GM11168 (cell line): Measurements from ENCODE around the gene TGFB1.

Experiments
- in situ Hi-C: fragments of 300-500 bp; cut with MboI; formaldehyde crosslinking; loops from one replicate; pipeline ENCODE4 v1.12.0; 2022; ENCODE audit warnings: low sequenced_read_pairs; ENCODE audit not compliant: unreplicated experiment

Gene TGFB1

DNA sequence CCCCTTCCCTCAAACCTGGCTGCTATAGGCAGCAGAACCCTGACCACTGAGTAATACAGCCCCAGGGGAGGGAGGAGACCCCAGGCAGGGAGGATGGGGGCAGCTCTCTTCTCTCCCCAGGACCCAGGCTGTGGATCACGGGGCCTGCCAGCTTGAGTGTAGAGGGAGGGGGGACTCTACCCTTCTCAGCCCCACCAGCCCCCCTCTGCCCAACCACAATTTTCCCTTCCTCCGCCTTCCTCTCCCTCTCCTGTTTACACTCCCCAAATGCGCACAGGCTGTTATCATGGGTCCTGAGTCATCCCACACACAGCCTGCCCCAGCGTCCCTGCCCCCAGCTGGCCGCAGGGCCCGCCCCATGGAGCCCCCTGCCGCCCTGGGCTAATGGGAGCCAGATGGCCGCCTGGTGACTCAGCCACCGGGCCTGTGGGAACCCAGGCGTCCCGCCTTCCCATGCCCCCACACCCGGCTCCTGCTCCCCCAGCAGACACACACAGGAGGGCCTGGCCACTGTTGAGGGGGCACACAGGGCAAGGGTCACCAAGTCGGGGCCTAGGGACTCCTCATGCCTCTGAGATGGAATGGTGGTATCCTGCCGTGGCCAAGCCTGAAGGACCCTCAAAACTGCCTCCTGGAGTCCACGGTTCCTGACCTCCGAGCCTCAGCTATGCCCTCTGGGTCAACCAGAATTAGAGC lies 30.1 kb downstream of the TGFB1 start:
- in situ Hi-C loops = no loop called here

DNA sequence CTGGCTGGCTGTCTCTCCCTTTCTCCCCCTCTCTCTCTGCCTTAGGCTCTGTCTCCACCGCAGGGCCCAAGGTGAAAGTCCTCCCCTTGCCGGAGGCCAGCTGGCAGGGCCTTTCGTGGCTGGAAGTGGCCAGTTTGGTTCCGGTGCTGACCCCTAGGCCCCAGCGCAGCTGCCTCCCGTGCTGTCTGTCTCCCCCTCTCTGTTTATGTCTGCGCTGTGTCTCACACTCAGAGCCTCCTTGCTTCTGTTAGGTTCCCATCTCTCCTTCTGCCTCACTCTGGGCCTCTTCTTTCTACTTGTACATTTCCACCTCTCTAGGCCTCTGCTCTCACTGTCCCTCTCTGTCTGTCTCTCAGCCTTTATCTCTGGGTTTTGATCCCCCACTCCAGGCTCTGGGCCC lies 30.7 kb downstream of the TGFB1 start:
- in situ Hi-C loops = no loop called here

DNA sequence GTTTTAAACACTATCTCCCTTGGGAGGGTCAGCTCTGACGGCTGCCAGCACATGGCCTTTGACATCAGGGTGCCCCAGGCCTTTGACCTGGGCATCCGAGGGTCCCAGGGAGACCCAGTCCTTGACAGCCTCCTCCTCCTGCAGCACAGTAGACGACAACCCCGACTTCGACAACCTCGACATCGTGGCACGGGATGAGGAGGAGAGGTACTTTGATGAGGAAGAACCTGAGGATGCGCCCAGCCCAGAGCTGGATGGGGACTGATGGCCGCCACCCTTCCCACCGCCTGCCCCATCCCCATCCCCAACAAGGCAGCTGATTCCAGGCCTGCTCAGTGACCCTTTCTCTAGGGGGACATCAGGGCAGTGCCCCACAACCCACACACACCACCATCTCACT lies 31.3 kb downstream of the TGFB1 start:
- in situ Hi-C loops = no loop called here

DNA sequence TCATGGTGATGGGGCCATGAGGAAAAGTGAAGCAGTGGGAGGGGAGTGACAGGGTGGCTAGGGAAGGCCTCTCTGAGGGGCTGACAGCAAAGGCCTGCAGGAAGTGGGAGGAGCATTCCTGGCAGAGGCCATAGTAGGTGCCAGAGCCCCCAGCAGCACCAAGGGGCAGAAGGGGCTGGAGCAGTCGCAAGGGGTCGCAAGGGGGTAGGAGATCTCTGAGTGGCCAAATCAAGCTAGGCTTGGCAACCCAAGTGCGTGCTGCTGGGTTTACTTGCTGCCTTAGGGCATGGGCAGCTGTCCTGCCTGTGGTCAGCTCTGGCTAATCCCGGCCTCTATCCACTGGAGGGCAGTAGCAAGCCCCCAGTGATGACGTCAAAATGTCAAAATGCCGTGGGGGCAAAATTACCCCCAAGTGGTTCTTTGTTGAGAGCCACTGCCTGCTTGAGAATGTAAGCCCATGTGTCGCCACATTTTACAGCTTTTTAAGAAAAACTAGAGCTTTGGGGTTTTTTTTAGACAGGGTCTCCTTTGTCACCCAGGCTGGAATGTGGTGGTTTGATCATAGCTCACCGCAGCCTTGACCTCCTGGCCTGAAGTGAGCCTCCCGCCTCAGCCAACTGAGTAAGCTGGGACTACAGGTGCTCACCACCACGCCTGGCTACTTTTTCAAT lies 32.0 kb downstream of the TGFB1 start:
- in situ Hi-C loops = no loop called here

DNA sequence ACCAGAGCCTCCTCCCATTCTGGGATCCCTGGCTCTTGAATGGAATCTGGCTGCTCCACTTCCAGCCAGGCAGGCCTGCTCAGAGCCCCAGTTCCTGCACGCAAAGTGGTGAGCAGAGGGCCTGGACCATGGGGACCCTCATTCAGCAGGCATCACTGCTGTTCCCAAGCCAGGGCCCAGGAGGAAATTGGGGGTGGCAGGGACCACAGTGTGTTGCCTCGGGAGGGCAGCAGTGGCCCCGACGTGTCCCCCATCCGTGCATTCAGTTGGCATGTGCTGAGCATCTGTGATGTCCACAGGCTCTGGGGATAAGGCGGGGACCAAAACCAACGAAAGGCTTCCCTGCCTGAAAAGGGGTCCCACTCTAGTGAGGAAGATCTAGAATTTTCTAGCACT lies 32.5 kb downstream of the TGFB1 start:
- in situ Hi-C loops = no loop called here

DNA sequence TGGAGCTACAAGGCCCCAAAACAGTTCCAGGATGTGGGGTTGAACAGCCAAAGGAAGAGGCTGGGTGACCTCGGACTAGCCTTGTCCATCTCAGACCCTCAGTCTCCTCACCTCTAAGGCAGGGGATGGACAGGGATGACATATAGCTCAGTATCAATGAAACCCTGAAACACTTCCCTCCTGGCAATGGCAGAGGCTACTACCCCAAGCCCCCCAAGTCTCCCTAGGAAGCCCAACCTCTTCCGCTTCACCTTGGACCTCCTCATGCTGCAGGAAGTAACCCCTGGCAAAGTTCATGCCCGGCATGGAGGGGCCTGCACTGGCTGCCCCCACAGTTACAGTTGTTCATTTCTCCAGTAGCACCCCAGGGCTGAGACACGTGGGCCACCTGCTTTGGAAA lies 33.2 kb downstream of the TGFB1 start:
- in situ Hi-C loops = no loop called here

DNA sequence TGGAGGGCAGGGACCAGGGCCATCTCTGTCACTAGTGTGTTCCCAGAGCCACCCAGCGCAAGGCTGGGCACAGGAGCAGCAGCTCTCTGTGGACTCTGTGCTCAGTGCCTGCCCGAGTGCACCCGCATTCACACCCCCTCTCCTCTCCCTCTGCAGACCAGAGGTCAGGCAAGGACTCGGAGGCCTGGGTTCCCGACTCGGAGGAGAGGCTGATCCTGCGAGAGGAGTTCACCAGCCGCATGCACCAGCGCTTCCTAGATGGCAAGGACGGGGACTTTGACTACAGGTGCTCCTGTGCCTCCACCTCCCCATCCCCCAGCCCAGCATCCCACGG lies 33.6 kb downstream of the TGFB1 start:
- in situ Hi-C loops = no loop called here

DNA sequence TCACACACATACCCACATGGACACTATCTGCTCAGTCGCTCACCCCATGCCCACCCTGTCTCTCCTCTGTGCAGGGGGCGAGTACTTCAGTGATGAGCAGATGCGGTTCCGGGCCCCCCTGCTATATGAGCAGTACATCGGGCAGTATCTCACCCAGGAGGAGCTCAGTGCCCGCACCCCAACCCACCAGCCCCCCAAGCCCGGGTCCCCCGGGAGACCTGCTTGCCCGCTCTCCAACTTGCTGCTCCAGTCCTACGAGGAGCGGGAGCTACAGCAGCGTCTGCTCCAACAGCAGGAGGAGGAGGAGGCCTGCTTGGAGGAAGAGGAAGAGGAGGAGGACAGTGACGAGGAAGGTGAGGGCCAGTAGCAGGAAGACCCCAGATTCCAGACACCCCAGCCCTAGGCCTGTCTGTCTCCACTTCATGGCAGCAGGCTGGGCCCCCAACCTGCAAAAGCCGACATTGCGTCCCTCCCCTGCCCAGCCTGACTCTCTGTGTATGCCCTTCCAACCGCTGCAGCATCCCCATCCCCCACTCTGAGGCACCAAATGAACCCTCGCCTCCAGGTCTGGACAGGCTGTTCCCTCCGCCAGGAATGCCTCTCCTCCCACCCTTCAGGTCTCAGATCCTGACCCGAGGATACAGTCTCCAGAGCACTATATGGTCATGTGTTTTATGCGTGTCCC lies 34.1 kb downstream of the TGFB1 start:
- in situ Hi-C loops = loop anchor here (10.0 kb wide), 1 partner anchor 115 kb away; no protein-coding TSS in a partner anchor

DNA sequence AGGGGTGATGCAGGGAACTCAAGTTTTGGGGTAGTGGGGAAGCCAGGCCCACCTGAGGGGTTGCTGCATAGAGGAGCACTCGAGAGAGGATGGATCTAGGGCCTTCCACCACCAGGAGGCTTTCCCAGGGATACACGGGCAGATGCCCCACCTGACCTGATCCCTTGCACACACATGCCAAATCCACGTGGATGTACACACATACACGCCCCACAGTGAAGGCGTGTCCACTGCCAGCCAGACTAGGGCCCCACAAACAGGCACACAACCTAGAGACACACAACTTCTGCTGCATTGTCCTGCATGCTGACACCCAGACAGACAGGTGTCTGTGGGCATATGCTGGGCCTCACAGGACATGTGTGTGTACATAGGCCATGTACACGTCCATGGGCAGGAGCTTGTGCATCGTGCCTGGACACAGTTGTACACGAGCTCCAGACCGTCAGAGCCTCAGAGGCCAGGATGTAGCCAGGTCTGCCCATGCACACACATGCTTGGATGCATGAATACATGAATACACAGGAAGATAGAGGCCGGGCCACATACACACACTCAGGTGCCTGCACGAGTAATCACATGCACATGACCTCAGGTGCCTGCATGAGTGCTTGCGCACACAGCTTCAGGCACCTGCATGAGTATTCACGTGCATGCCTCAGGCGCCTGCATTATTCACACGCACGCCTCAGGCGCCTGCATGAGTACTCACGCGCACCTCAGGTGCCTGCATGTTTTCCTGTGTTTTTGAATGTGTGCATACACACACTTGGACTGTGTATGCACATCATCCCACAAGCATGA lies 34.8 kb downstream of the TGFB1 start:
- in situ Hi-C loops = loop anchor here (10.0 kb wide), 1 partner anchor 114 kb away; no protein-coding TSS in a partner anchor

DNA sequence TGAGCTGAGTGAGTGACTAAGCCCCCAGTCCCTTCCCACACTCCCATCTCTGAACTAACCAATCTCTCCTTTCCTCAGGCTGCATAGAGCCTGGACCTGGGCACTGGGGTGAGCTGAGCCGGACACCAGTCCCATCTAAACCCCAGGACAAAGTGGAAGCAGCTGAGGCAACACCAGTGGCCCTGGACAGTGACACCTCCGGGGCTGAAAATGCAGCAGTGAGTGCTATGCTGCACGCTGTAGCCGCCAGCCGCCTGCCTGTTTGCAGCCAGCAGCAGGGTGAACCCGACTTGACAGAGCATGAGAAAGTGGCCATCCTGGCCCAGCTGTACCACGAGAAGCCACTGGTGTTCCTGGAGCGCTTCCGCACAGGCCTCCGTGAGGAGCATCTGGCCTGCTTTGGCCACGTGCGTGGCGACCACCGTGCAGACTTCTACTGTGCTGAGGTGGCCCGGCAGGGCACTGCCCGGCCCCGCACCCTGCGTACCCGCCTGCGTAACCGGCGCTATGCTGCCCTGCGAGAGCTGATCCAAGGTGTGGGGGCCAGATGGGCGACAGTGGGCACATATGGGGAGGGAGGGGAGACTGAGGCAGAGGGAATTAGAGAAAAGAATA lies 37.3 kb downstream of the TGFB1 start:
- in situ Hi-C loops = loop anchor here (10.0 kb wide), 1 partner anchor 112 kb away; no protein-coding TSS in a partner anchor

DNA sequence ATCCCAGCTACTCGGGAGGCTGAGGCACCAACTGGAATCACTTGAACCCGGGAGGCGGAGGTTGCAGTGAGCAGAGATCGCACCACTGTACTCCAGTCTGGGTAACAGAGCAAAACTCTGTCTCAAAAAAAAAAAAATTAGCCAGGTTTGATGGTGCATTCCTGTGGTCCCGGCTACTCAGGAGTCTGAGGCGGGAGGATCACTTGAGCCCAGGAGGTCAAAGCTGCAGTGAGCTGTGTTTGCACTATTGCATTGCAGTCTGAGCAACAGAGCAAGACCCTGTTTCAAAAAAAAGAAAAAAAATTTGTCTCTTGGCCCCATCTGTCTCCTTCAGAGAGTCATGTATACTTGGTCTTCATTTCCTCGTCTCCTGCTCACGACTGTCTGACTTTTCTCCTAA lies 42.1 kb downstream of the TGFB1 start:
- in situ Hi-C loops = loop anchor here (10.0 kb wide), 1 partner anchor 107 kb away; no protein-coding TSS in a partner anchor

DNA sequence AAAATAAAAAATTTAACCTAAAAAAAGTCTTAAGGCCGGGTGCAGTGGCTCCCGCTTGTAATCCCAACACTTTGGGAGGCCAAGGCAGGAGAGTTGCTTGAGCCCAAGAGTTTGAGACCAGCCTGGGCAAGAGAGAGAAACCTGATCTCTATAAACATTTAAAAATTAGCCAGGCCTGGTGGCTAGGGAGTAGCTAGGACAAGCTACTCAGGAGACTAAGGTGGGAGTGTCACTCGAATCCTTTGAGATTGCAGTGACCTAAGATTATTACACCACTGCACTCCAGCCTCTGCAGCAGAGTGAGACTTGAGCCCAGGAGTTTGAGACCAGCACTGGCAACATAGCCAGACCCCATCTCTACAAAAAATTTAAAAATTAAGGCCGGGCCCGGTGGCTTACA lies 42.6 kb downstream of the TGFB1 start:
- in situ Hi-C loops = loop anchor here (10.0 kb wide), 1 partner anchor 106 kb away; no protein-coding TSS in a partner anchor

DNA sequence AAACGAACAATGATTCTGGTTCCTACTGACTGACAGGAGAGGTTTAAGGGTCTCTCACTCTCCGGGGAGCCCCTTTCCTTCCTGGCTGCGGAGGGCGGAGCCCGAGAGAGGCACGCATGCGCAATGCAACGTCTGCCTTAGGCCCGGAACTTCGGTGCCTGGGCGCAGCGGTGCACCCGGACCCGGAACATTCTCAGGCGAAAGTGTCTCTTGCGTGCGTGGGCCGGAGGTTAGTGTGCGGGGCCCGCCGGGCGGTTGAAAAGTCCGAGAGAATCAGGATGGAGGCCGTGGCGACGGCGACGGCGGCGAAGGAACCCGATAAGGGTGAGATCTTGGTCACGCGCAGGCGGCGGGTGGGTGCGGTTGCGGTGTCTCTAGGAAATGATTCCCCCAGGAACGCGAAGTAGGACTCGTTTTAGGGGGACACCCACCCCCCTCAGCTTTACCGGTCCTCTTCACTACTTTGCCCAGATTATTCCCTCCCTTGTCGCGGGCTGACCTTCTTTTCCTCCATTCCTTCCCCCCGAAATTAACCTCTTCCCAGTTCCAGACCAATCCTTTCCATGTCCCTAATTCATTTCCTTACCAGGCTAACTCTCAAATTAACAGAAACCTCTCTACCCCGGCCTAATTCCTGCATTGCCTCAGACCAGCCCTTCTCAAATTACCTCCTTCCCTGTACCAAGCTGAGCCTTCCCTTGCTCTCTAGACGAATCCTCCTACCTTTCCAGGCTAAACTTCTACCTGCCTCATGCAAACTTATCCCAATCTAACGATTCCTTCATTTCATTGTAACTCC lies 43.5 kb downstream of the TGFB1 start, which contains the start of gene CCDC97:
TSS of gene CCDC97 (plus strand) at position 140 of the 799 bp plus-strand sequence. CDS start at position 279, 139 bp downstream.
- in situ Hi-C loops = loop anchor here (10.0 kb wide), 1 partner anchor 105 kb away; no protein-coding TSS in a partner anchor

DNA sequence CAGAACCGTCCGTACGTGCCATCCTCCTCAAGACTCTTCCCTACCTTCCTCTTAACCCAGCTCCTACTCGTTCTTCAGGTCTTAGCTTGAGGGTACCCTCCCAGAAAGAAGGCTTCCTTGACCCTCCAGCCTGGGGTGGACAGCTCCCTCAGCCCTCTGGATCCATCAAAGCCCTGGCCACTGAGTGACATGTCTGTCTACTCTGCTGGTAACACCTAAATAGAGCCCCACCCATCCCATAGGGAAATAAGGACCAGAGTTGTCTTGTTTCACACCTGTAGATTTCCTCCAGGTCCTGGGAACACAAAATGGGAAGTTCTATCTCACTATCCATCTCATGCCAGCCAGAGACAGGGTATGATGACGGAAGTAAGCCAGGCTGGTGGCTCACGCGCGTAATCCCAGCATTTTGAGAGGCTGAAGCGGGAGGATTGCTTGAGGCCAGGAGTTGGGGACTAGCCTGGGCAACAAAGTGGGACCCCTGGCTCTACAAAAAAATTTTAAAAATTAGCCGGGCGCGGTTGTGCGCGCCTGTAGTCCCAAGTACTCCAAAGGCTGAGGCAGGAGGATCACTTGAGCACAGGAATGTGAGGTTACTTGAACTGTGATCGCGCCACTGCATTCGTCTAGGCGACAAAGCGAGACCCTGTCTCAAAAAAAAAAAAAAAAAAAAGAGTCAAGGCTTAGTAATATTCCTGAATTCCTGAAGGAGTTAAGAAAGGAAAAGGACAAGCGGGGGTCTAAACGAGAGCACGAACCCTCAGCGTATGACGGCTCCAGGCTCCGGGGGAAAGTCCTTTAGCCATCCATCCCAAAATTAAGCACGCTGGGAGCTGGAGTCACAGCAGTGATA lies 44.3 kb downstream of the TGFB1 start:
- in situ Hi-C loops = loop anchor here (10.0 kb wide), 1 partner anchor 105 kb away; no protein-coding TSS in a partner anchor

DNA sequence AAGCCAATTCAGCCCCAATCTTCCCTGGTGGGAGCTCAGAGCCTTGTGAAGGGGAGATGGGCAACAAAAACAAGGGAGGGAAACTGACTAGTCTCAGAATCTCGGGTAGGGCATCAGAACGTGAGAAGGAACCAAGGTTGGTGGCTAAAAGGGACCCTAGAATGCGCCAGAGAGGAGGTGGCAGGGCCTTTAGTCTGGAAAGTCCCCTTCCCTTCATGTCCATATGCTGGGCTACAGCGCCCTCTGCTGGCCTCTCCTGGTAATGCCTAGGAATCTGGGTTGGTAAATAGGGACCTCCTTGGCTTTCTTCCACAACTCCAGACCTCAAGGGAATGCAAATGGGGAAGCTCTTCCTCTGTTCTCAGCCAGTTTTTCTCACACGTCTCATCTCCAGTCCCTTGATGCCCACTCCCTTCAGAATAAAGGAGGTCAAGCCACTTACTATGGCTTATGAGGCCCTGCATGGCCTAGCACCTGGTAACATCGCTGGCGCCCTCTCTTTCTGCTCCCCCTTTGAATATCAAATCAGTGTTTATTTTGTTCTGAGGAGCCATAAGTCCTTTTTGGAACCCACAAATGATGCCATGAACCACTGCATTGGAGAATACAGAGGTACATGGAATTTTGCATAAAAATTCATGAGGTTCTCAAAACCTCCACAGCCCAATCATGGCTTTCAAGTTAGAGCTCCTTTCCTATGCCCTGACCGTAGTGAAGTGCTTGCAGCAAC lies 45.1 kb downstream of the TGFB1 start:
- in situ Hi-C loops = no loop called here

DNA sequence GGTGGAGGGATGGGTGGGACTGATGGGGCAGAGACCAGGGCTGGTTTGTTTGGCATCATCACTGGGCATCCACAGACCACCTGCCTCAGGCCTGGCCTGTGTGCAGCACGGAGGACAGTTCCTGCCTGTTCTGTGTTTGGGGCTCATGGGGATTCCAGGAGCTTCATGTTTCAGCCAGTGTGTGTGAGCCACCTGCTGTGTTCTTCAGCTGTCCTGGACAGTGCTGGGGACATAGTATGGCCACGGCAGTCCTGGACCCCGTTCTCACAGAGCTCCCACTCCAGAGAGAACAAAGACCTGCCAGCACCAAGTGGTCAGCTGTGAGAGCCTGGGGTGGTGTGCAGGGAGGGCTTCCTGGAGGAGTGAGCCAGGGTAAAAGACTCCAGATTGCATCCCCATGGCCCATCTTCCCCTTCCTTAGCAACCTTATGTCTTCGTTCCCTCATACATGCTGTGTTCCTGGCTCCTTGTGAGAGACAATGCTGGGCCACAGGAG lies 45.7 kb downstream of the TGFB1 start:
- in situ Hi-C loops = no loop called here
